Panc1 (cell line): ENCODE measurements around the gene RABGAP1L. TPM values are rescaled to one million over a fixed set of nuclear protein-coding genes. Genes with fewer than 3 reads are reported as not detected.

ENCODE experiments used
- ATAC-seq: fragments of 200-7000 bp; cut with Tn5 transposase; 2 replicates; pipeline ENCODE4 v1.9.1; 2020; ENCODE audit warnings: mild to moderate bottlenecking, moderate library complexity
- BruUV-seq: library from RNA; stranded (reverse); fragments of 400-500 nt; replicated peaks from 2 replicates; lab custom pipeline; 2021; lab: Mats Ljungman, UMichigan
- CTCF ChIA-PET: fragments of 300-600 bp; sonication (Branson Sonifier 250); formaldehyde crosslinking; loops from one replicate; lab custom pipeline; 2022; ENCODE audit warnings: antibody characterized with exemption; lab: Charles Lee
- POLR2A ChIA-PET: fragments of 300-600 bp; sonication (Branson Sonifier 250); formaldehyde crosslinking; loops from one replicate; lab custom pipeline; 2022; ENCODE audit warnings: antibody characterized with exemption; lab: Charles Lee
- DNase-seq: peaks from one replicate; pipeline ENCODE4 v3.0.0-alpha.2; 2010; ENCODE audit warnings: low read depth, low spot score
- H3K27ac ChIP-seq: 2 replicates; pipeline ENCODE4 v1.5.1; 2011; ENCODE audit warnings: mild to moderate bottlenecking, low read length, inconsistent platforms
- H3K27me3 ChIP-seq: fragments of 200-500 bp; sonication (Bioruptor generic); 2 replicates; pipeline ENCODE4 v1.6.0; 2014; ENCODE audit warnings: low read length, inconsistent platforms; ENCODE audit not compliant: control insufficient read depth, insufficient read depth
- H3K36me3 ChIP-seq: fragments of 200-500 bp; sonication (Bioruptor generic); 2 replicates; pipeline ENCODE4 v1.5.1; 2014; ENCODE audit warnings: inconsistent platforms, mild to moderate bottlenecking, low read length, moderate library complexity; ENCODE audit not compliant: control insufficient read depth, insufficient read depth
- H3K4me1 ChIP-seq: 2 replicates; pipeline ENCODE4 v1.5.1; 2011; ENCODE audit warnings: inconsistent platforms, mild to moderate bottlenecking, low read length, moderate library complexity; ENCODE audit not compliant: control insufficient read depth, insufficient read depth
- H3K4me3 ChIP-seq, 2 experiments: 2 replicates each; pipeline ENCODE4 v1.5.1; 2011 to 2012; ENCODE audit warnings: low read depth in 2 of 2, low read length in 2 of 2, mild to moderate bottlenecking in 2 of 2, inconsistent platforms in 1 of 2, moderate library complexity in 1 of 2
- H3K9me3 ChIP-seq: fragments of 200-500 bp; sonication (Bioruptor generic); 2 replicates; pipeline ENCODE4 v1.5.1; 2014; ENCODE audit warnings: low read depth, mild to moderate bottlenecking, inconsistent platforms, low read length, moderate library complexity; ENCODE audit not compliant: control insufficient read depth, insufficient read depth
- CTCF ChIP-seq: fragments of 450-650 bp; IDR thresholded peaks from 2 replicates; pipeline ENCODE4 v1.5.1; 2017; ENCODE audit warnings: mild to moderate bottlenecking
- POLR2AphosphoS5 ChIP-seq: IDR thresholded peaks from 2 replicates; pipeline ENCODE4 v1.6.1; 2012; ENCODE audit warnings: mild to moderate bottlenecking, low read depth, low read length, moderate library complexity
- REST ChIP-seq, 2 experiments: IDR thresholded peaks; 2 replicates each; pipeline ENCODE4 v1.6.1; 2011 to 2012; ENCODE audit warnings: low read depth in 2 of 2, control low read depth in 1 of 2, low read length in 1 of 2, mild to moderate bottlenecking in 1 of 2, moderate library complexity in 1 of 2; ENCODE audit not compliant: insufficient read depth in 1 of 2
- SIN3A ChIP-seq: IDR thresholded peaks from 2 replicates; pipeline ENCODE4 v1.6.1; 2012; ENCODE audit warnings: low read depth, mild to moderate bottlenecking, low read length, moderate library complexity, borderline replicate concordance; ENCODE audit not compliant: insufficient read depth
- TCF7L2 ChIP-seq: IDR thresholded peaks from 2 replicates; pipeline ENCODE4 v1.6.1; 2011; ENCODE audit warnings: mild to moderate bottlenecking, low read depth, low read length, inconsistent platforms
- in situ Hi-C: cut with HindIII; loops from 2 replicates; pipeline ENCODE4 v1.10.0; 2016; ENCODE audit warnings: low sequenced_read_pairs, low pct_unique_long_range_greater_than_20kb
- intact Hi-C: fragments of 100-400 bp; cut with micrococcal nuclease; formaldehyde crosslinking; loops from one replicate; pipeline ENCODE4 v1.10.0; 2022; ENCODE audit not compliant: unreplicated experiment
- total RNA-seq: library from RNA; stranded (reverse); gene quantifications from one replicate; pipeline ENCODE4 v1.2.1, GENCODE V29; 2021; ENCODE audit not compliant: unreplicated experiment

The RABGAP1L gene
- total RNA-seq, 1 experiment from 2014 or later: 37.0 TPM

- POLR2A ChIA-PET: no interaction called here
These were observed 60.5 kb downstream of the RABGAP1L start for GRCh38 chr1:174219606-174220370.

GRCh38 chr1:174221681-174222080 lies 62.4 kb downstream of the RABGAP1L start:
- Histone ChIP-seq H3K9me3 (peaks cover 4% of the 10 kb centered on the region; the same call in 1 of the 2 replicates), H3K27ac (no peak overlapping the region), H3K4me1 (peaks cover 13% of the 10 kb centered on the region), H3K36me3 (no peaks in the 10 kb centered on the region), H3K4me3 (no peak overlapping the region), H3K27me3 (no peaks in the 10 kb centered on the region)
- DNase-seq (no peak), ATAC-seq (no peak)
- BruUV-seq: no TSS peak
- ChIA-PET POLR2A (interaction anchor here (0.6 kb wide), 1 partner anchor 49 kb away, joined by 4 read pairs; no protein-coding TSS in a partner anchor), CTCF (no interaction called here)
- in situ Hi-C loops: no loop called here
- intact Hi-C loops: no loop called here
- TF ChIP-seq TCF7L2 (no peak), REST (IDR thresholded peaks at IDR 0.05; ENCODE audit: insufficient read depth in 1 of 2, low read depth in 2 of 2, low read length in 1 of 2) (no peak), POLR2AphosphoS5 (no peak), CTCF (no peak)

More at GRCh38 chr1:174219606-174220370, 60.5 kb downstream of the RABGAP1L start:
- Histone ChIP-seq H3K4me3 (no peak overlapping the region), H3K27me3 (no peaks in the 10 kb centered on the region), H3K9me3 (peaks cover 4% of the 10 kb centered on the region; the same call in 1 of the 2 replicates), H3K4me1 (peaks cover 13% of the 10 kb centered on the region), H3K27ac (no peak overlapping the region), H3K36me3 (no peaks in the 10 kb centered on the region)
- no peak for DNase-seq
- BruUV-seq: no TSS peak
- TF ChIP-seq SIN3A: no peak
- TF ChIP-seq REST (IDR thresholded peaks at IDR 0.05; ENCODE audit: insufficient read depth in 1 of 2, low read depth in 2 of 2, low read length in 1 of 2): no peak
- TF ChIP-seq TCF7L2: no peak
- TF ChIP-seq CTCF: no peak
- TF ChIP-seq POLR2AphosphoS5: no peak
- CTCF ChIA-PET: no interaction called here
- in situ Hi-C loops (no loop called here), intact Hi-C loops (loop anchor here (5.0 to 10.0 kb wide), 2 partner anchors 127 to 245 kb away; no protein-coding TSS in a partner anchor)
- ATAC-seq: no peak
